ENCODE results near the gene LGR4.
"Not testable (repeated sequence)": the region's sequence is repeated elsewhere in the genome, so short reads cannot be mapped to it uniquely, and the experiment has no call there.

The LGR4 gene

GRCh38 chr11:27456795-27457329 is 15.7 kb downstream of the LGR4 start:
- DNase-seq (ENCODE audit: low read depth in 2 of 2) = no peak

- no peak for DNase-seq (ENCODE audit: low read depth in 2 of 2)
These were observed 16.3 kb downstream of the LGR4 start for GRCh38 chr11:27456140-27456794.

- no peak for DNase-seq (ENCODE audit: low read depth in 2 of 2)
These were observed 16.9 kb downstream of the LGR4 start for GRCh38 chr11:27455667-27456066.

- DNase-seq (ENCODE audit: low read depth in 2 of 2) = no peak
These were observed 18.9 kb downstream of the LGR4 start for GRCh38 chr11:27453701-27454100.

GRCh38 chr11:27452147-27452546 is 20.4 kb downstream of the LGR4 start:
- no peak for DNase-seq (ENCODE audit: low read depth in 2 of 2)

- no peak for DNase-seq (ENCODE audit: low read depth in 2 of 2)
These were observed 21.2 kb downstream of the LGR4 start for GRCh38 chr11:27451244-27451965.

GRCh38 chr11:27448184-27448540 is 24.4 kb downstream of the LGR4 start:
- not testable (repeated sequence) for DNase-seq (ENCODE audit: low read depth in 2 of 2)

GRCh38 chr11:27447288-27448183 is 25.1 kb downstream of the LGR4 start:
- DNase-seq (ENCODE audit: low read depth in 2 of 2) = no peak

- no peak for DNase-seq (ENCODE audit: low read depth in 2 of 2)
These were observed 27.0 kb downstream of the LGR4 start for GRCh38 chr11:27445625-27446024.

- DNase-seq (ENCODE audit: low read depth in 2 of 2) = no peak
These were observed 27.8 kb downstream of the LGR4 start for GRCh38 chr11:27444801-27445215.

- DNase-seq (ENCODE audit: low read depth in 2 of 2) = no peak
These were observed 28.7 kb downstream of the LGR4 start for GRCh38 chr11:27443746-27444507.

- no peak for DNase-seq (ENCODE audit: low read depth in 2 of 2)
These were observed 29.4 kb downstream of the LGR4 start for GRCh38 chr11:27443227-27443626.

- no peak for DNase-seq (ENCODE audit: low read depth in 2 of 2)
These were observed 32.5 kb downstream of the LGR4 start for GRCh38 chr11:27440090-27440489.

GRCh38 chr11:27438595-27438981 is 34.0 kb downstream of the LGR4 start:
- no peak for DNase-seq (ENCODE audit: low read depth in 2 of 2)

- no peak for DNase-seq (ENCODE audit: low read depth in 2 of 2)
These were observed 34.6 kb downstream of the LGR4 start for GRCh38 chr11:27437829-27438594.

GRCh38 chr11:27436916-27437315 is 35.7 kb downstream of the LGR4 start:
- no peak for DNase-seq (ENCODE audit: low read depth in 2 of 2)

GRCh38 chr11:27433742-27434141 is 38.8 kb downstream of the LGR4 start:
- no peak for DNase-seq (ENCODE audit: low read depth in 2 of 2)

- DNase-seq (ENCODE audit: low read depth in 2 of 2) = no peak
These were observed 40.8 kb downstream of the LGR4 start for GRCh38 chr11:27431808-27432207.

GRCh38 chr11:27429761-27430393 is 42.7 kb downstream of the LGR4 start:
- no peak for DNase-seq (ENCODE audit: low read depth in 2 of 2)

All from stimulated activated CD4-positive, alpha-beta T cell treated with anti-CD3 and anti-CD28 coated beads, Interleukin-1b, Interleukin-23, amount 100 ng/mL, for 1 hour (primary cell).